HCT116 (cell line): ENCODE results near the gene BABAM2. TPM values are rescaled to one million over a fixed set of nuclear protein-coding genes. Genes with fewer than 3 reads are reported as not detected.

ENCODE experiments used
- ATAC-seq: fragments of 200-7000 bp; cut with Tn5 transposase; 2 replicates; pipeline ENCODE4 v1.9.1; 2020; ENCODE audit warnings: mild to moderate bottlenecking, moderate library complexity
- BruUV-seq: library from RNA; stranded (reverse); fragments of 400-500 nt; replicated peaks from 2 replicates; lab custom pipeline; 2021; lab: Mats Ljungman, UMichigan
- CTCF ChIA-PET: fragments of 300-600 bp; sonication (Branson Sonifier 250); formaldehyde crosslinking; loops from one replicate; lab custom pipeline; 2021; ENCODE audit warnings: antibody characterized with exemption; lab: Charles Lee
- POLR2A ChIA-PET: fragments of 300-600, 350-600 bp; sonication (Branson Sonifier 250); formaldehyde crosslinking; loops from one replicate; lab custom pipeline; 2021; ENCODE audit warnings: antibody characterized with exemption; lab: Charles Lee
- RAD21 ChIA-PET, 2 experiments: fragments of 300-600 bp; sonication (Branson Sonifier 250); formaldehyde crosslinking; loops; one replicate each; lab custom pipeline; 2023; ENCODE audit warnings: low total read pairs in 2 of 2; ENCODE audit not compliant: uncharacterized antibody in 2 of 2, unreplicated experiment in 2 of 2, low non-redundant PET in 1 of 2; lab: Charles Lee
- DNase-seq: peaks from one replicate; pipeline ENCODE4 v3.0.0-alpha.2; 2010; ENCODE audit warnings: low read depth, low spot score
- H2AFZ ChIP-seq: fragments of 200-600 bp; shearing (Covaris generic), sonication (generic); 2 replicates; pipeline ENCODE4 v1.6.1; 2017; ENCODE audit warnings: low read depth, mixed run types, mixed read lengths, antibody characterized with exemption, low read length; ENCODE audit not compliant: poor library complexity, severe bottlenecking
- H3K27ac ChIP-seq: 2 replicates; pipeline ENCODE4 v1.5.1; 2012; ENCODE audit warnings: low read depth, low read length
- H3K27me3 ChIP-seq: fragments of 200-600 bp; sonication (generic); 2 replicates; pipeline ENCODE4 v1.6.1; 2016; ENCODE audit warnings: mixed run types, low read length, mixed read lengths; ENCODE audit not compliant: insufficient read depth
- H3K36me3 ChIP-seq, 2 experiments: fragments of 200-500 bp in 1 of 2; fragments of 200-600 bp in 1 of 2; sonication (Bioruptor generic) in 1 of 2; sonication (generic) in 1 of 2; 2 replicates each; pipeline versions ENCODE4 v1.5.1 to v1.6.1; 2014 to 2016; ENCODE audit warnings: low read length in 2 of 2, inconsistent platforms in 1 of 2, mixed read lengths in 1 of 2, mixed run types in 1 of 2; ENCODE audit not compliant: insufficient read depth in 2 of 2, control insufficient read depth in 1 of 2
- H3K4me1 ChIP-seq, 2 experiments: fragments of 200-600 bp in 1 of 2; sonication (generic) in 1 of 2; 2 replicates each; pipeline versions ENCODE4 v1.5.1 to v1.6.1; 2012 to 2017; ENCODE audit warnings: low read length in 2 of 2, inconsistent platforms in 1 of 2, mild to moderate bottlenecking in 1 of 2, mixed read lengths in 1 of 2, mixed run types in 1 of 2, moderate library complexity in 1 of 2; ENCODE audit not compliant: insufficient read depth in 2 of 2, control insufficient read depth in 1 of 2
- H3K4me2 ChIP-seq: fragments of 200-600 bp; sonication (generic); 2 replicates; pipeline ENCODE4 v1.6.1; 2017; ENCODE audit warnings: mixed run types, low read length, mixed read lengths
- H3K4me3 ChIP-seq, 2 experiments: fragments of 200-600 bp in 1 of 2; sonication (generic) in 1 of 2; replicated peaks in 1 of 2; 2 replicates each; pipeline ENCODE4 v1.5.1; 2011 to 2016; ENCODE audit warnings: low read length in 2 of 2, control low read depth in 1 of 2, low read depth in 1 of 2, mild to moderate bottlenecking in 1 of 2, mixed read lengths in 1 of 2, mixed run types in 1 of 2
- H3K79me2 ChIP-seq: fragments of 200-600 bp; sonication (generic); 2 replicates; pipeline ENCODE4 v1.6.1; 2017; ENCODE audit warnings: mild to moderate bottlenecking, mixed run types, low read length, moderate library complexity, mixed read lengths; ENCODE audit not compliant: insufficient read depth
- H3K9ac ChIP-seq: fragments of 200-600 bp; sonication (generic); 2 replicates; pipeline ENCODE4 v1.6.1; 2016; ENCODE audit warnings: low read length, mixed read lengths
- H3K9me2 ChIP-seq: fragments of 200-600 bp; sonication (generic), shearing (Covaris generic); 2 replicates; pipeline ENCODE4 v1.6.1; 2017; ENCODE audit warnings: mixed run types, mild to moderate bottlenecking, moderate library complexity; ENCODE audit not compliant: insufficient read depth
- H3K9me3 ChIP-seq, 2 experiments: fragments of 200-500 bp in 1 of 2; fragments of 200-600 bp in 1 of 2; sonication (Bioruptor generic) in 1 of 2; sonication (generic) in 1 of 2; 2 replicates each; pipeline ENCODE4 v1.6.1; 2014 to 2017; ENCODE audit warnings: low read length in 2 of 2, mixed read lengths in 2 of 2, inconsistent platforms in 1 of 2, low read depth in 1 of 2, mild to moderate bottlenecking in 1 of 2, mixed run types in 1 of 2, moderate library complexity in 1 of 2; ENCODE audit not compliant: control insufficient read depth in 1 of 2, insufficient read depth in 1 of 2
- H4K20me1 ChIP-seq: fragments of 200-600 bp; sonication (generic), shearing (Covaris generic); 2 replicates; pipeline ENCODE4 v1.6.1; 2017; ENCODE audit warnings: mixed run types, mild to moderate bottlenecking, moderate library complexity; ENCODE audit not compliant: insufficient read depth
- CBX3 ChIP-seq: IDR thresholded peaks from 2 replicates; pipeline ENCODE4 v1.6.1; 2012; ENCODE audit warnings: low read depth
- CEBPB ChIP-seq: IDR thresholded peaks from 2 replicates; pipeline ENCODE4 v1.6.1; 2012; ENCODE audit warnings: low read depth
- CTCF ChIP-seq, 3 experiments: fragments of 200-600 bp in 1 of 3; sonication (generic) in 1 of 3; IDR thresholded peaks in 2 of 3; conservative IDR thresholded peaks in 1 of 3; 2 replicates each; pipeline ENCODE4 v1.5.1; 2012 to 2017; ENCODE audit warnings: low read depth in 2 of 3, low read length in 2 of 3, antibody characterized with exemption in 1 of 3, borderline replicate concordance in 1 of 3, control low read depth in 1 of 3, mild to moderate bottlenecking in 1 of 3, mixed read lengths in 1 of 3, mixed run types in 1 of 3, moderate library complexity in 1 of 3; ENCODE audit not compliant: insufficient read depth in 1 of 3
- ELF1 ChIP-seq: IDR thresholded peaks from 2 replicates; pipeline ENCODE4 v1.6.1; 2012; ENCODE audit warnings: low read depth, borderline replicate concordance
- EZH2 ChIP-seq: fragments of 200-600 bp; sonication (generic); IDR thresholded peaks from 2 replicates; pipeline ENCODE4 v1.6.1; 2017; ENCODE audit warnings: antibody characterized with exemption, mixed run types
- FOSL1 ChIP-seq: IDR thresholded peaks from 2 replicates; pipeline ENCODE4 v1.6.1; 2012; ENCODE audit warnings: low read depth
- POLR2AphosphoS5 ChIP-seq: IDR thresholded peaks from 2 replicates; pipeline ENCODE4 v1.6.1; 2011; ENCODE audit warnings: mild to moderate bottlenecking, low read depth, low read length, moderate library complexity
- RAD21 ChIP-seq: IDR thresholded peaks from 2 replicates; pipeline ENCODE4 v1.6.1; 2012; ENCODE audit warnings: low read depth, mild to moderate bottlenecking
- SIN3A ChIP-seq: IDR thresholded peaks from 2 replicates; pipeline ENCODE4 v1.6.1; 2012; ENCODE audit warnings: low read depth
- intact Hi-C: fragments of 100-400 bp; cut with micrococcal nuclease; formaldehyde crosslinking; loops from 2 replicates; pipeline ENCODE4 v1.10.0; 2022
- total RNA-seq: library from RNA; stranded (reverse); gene quantifications from one replicate; pipeline ENCODE4 v1.2.1, GENCODE V29; 2021; ENCODE audit not compliant: unreplicated experiment
- TF ChIP-seq, protein P1 (sequence below): IDR thresholded peaks from 2 replicates; pipeline ENCODE4 v1.6.1; 2012; ENCODE audit warnings: low read depth

BABAM2 gene
- total RNA-seq, 1 experiment from 2014 or later = 23.8 TPM

- POLR2A ChIA-PET = no interaction called here
- CTCF ChIA-PET = no interaction called here
- RAD21 ChIA-PET = no interaction called here
- TF ChIP-seq CTCF (IDR thresholded peaks at IDR 0.05 in 2 of 3, conservative IDR thresholded peaks at IDR 0.05 in 1 of 3; ENCODE audit: borderline replicate concordance in 1 of 3, insufficient read depth in 1 of 3, low read depth in 2 of 3, low read length in 2 of 3) = no peak
- no peak for TF ChIP-seq EZH2
- TF ChIP-seq CBX3 = no peak
- no peak for TF ChIP-seq SIN3A
- TF ChIP-seq RAD21 = no peak
- TF ChIP-seq POLR2AphosphoS5 = no peak
- no peak for TF ChIP-seq FOSL1
- TF ChIP-seq ELF1 = no peak
- TF ChIP-seq CEBPB = no peak
- TF ChIP-seq, protein P1, sequence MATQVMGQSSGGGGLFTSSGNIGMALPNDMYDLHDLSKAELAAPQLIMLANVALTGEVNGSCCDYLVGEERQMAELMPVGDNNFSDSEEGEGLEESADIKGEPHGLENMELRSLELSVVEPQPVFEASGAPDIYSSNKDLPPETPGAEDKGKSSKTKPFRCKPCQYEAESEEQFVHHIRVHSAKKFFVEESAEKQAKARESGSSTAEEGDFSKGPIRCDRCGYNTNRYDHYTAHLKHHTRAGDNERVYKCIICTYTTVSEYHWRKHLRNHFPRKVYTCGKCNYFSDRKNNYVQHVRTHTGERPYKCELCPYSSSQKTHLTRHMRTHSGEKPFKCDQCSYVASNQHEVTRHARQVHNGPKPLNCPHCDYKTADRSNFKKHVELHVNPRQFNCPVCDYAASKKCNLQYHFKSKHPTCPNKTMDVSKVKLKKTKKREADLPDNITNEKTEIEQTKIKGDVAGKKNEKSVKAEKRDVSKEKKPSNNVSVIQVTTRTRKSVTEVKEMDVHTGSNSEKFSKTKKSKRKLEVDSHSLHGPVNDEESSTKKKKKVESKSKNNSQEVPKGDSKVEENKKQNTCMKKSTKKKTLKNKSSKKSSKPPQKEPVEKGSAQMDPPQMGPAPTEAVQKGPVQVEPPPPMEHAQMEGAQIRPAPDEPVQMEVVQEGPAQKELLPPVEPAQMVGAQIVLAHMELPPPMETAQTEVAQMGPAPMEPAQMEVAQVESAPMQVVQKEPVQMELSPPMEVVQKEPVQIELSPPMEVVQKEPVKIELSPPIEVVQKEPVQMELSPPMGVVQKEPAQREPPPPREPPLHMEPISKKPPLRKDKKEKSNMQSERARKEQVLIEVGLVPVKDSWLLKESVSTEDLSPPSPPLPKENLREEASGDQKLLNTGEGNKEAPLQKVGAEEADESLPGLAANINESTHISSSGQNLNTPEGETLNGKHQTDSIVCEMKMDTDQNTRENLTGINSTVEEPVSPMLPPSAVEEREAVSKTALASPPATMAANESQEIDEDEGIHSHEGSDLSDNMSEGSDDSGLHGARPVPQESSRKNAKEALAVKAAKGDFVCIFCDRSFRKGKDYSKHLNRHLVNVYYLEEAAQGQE = no peak
- Histone ChIP-seq H3K9me3 (no peaks in the 10 kb centered on the region), H3K4me3 (peak overlapping the region in 1 of 2 experiments; percentile 12; a peak in 1 of 4 replicates), H3K9ac (0 out of 2 replicates have a peak overlapping the region, but pooled peaks have one; percentile 9), H3K27ac (no peak overlapping the region; the same call in 1 of the 2 replicates), H3K27me3 (no peaks in the 10 kb centered on the region), H3K4me1 (peaks cover 14 to 38% of the 10 kb centered on the region in 2 experiments), H2AFZ (no peak overlapping the region), H3K4me2 (peak overlapping the region; percentile 58), H4K20me1 (no peaks in the 10 kb centered on the region), H3K36me3 (no peaks in the 10 kb centered on the region), H3K9me2 (no peaks in the 10 kb centered on the region), H3K79me2 (no peaks in the 10 kb centered on the region)
- ATAC-seq (no peak), DNase-seq (no peak)
- intact Hi-C loops = no loop called here
- no TSS peak for BruUV-seq
Measured at GRCh38 chr2:27993402-27993787, 102.9 kb downstream of the BABAM2 start.
